ENCODE measurements around the gene LHFPL3. TPM values are rescaled to one million over a fixed set of nuclear protein-coding genes. Genes with fewer than 3 reads are reported as not detected.

Gene LHFPL3
- total and polyA plus RNA-seq, 2 donors (not counting 1 experiment from before 2014, with no cell fraction given): not detected

DNA sequence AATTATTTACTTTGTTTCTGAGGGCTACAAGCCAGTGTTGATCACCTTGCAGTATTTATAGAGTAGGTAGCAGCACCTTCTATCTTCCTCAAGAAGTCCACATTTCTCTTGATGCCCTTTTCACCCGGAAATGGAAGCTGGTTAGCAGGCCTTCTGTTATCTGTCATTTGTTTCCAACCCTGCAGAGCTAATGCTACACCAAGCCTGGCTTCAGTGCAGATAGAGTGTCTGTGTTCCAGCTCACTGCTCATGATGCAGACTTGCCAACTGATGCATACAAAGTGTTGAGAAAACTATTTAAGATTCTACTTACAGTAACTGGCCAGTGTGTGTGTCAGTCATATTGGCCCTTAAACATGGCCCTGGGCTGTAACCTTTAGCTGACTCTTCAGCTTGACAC is 301.0 kb downstream of the LHFPL3 start:
- no peaks in the 10 kb centered on the region for H3K4me1 Mint-ChIP-seq
- DNase-seq (no peak), ATAC-seq (ENCODE audit: low read depth) (no peak)
- Histone ChIP-seq H3K27ac (ENCODE audit: low read length in 2 of 2) (no peak overlapping the region), H3K9ac (ENCODE audit: low read length) (no peak overlapping the region), H3K79me2 (ENCODE audit: control insufficient read depth, insufficient read depth, low read length) (no peaks in the 10 kb centered on the region), H3K9me3 (ENCODE audit: control extremely low read depth in 1 of 3, control insufficient read depth in 2 of 3, insufficient read depth in 1 of 3, low read length in 2 of 3) (no peaks in the 10 kb centered on the region), H3K4me1 (ENCODE audit: control insufficient read depth in 2 of 2, insufficient read depth in 2 of 2, low read length in 2 of 2) (no peaks in the 10 kb centered on the region), H3K36me3 (replicated peaks in 1 of 2; ENCODE audit: control extremely low read depth in 1 of 2, control insufficient read depth in 1 of 2, extremely low read depth in 1 of 2, insufficient read depth in 2 of 2, low read length in 1 of 2) (no peaks in the 10 kb centered on the region), H4K20me1 (ENCODE audit: control insufficient read depth, insufficient read depth, low read length, poor library complexity, severe bottlenecking) (no peaks in the 10 kb centered on the region), H3K27me3 (replicated peaks in 1 of 4; ENCODE audit: control extremely low read depth in 1 of 4, control insufficient read depth in 3 of 4, insufficient read depth in 4 of 4, low read length in 3 of 4) (peaks cover 0 to 3% (median 0%) of the 10 kb centered on the region in 4 experiments), H3K4me2 (replicated peaks; ENCODE audit: low read depth, low read length, poor library complexity, severe bottlenecking) (no peak overlapping the region), H3K4me3 (ENCODE audit: control extremely low read depth in 1 of 5, extremely low read depth in 1 of 5, insufficient read depth in 1 of 5, low read depth in 2 of 5, low read length in 4 of 5) (no peak overlapping the region), H2AFZ (ENCODE audit: insufficient read depth, low read depth, low read length, poor library complexity, severe bottlenecking) (no peak overlapping the region)
- intact Hi-C loops (cut with micrococcal nuclease): no loop called here
- no peaks in the 10 kb centered on the region for H3K27me3 Mint-ChIP-seq
- no peak overlapping the region for H3K27ac Mint-ChIP-seq
- H3K9me3 Mint-ChIP-seq (ENCODE audit: insufficient read depth): no peaks in the 10 kb centered on the region
- TF ChIP-seq, protein P1, sequence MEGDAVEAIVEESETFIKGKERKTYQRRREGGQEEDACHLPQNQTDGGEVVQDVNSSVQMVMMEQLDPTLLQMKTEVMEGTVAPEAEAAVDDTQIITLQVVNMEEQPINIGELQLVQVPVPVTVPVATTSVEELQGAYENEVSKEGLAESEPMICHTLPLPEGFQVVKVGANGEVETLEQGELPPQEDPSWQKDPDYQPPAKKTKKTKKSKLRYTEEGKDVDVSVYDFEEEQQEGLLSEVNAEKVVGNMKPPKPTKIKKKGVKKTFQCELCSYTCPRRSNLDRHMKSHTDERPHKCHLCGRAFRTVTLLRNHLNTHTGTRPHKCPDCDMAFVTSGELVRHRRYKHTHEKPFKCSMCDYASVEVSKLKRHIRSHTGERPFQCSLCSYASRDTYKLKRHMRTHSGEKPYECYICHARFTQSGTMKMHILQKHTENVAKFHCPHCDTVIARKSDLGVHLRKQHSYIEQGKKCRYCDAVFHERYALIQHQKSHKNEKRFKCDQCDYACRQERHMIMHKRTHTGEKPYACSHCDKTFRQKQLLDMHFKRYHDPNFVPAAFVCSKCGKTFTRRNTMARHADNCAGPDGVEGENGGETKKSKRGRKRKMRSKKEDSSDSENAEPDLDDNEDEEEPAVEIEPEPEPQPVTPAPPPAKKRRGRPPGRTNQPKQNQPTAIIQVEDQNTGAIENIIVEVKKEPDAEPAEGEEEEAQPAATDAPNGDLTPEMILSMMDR (IDR thresholded peaks at IDR 0.05): no peak
- no peak for TF ChIP-seq EZH2 (IDR thresholded peaks at IDR 0.05; ENCODE audit: borderline replicate concordance, insufficient read depth, low read depth, low read length, poor library complexity, severe bottlenecking)
- CTCF ChIA-PET: no interaction called here
- H3K4me3 Mint-ChIP-seq: no peak overlapping the region
- POLR2A ChIA-PET: no interaction called here
- WGBS (ENCODE audit: insufficient coverage): no CpG with 5 or more reads among the region's 1 CpG

- no peak overlapping the region for H3K27ac ChIP-seq (ENCODE audit: low read length in 2 of 2)
- WGBS (ENCODE audit: insufficient coverage): no CpG with 5 or more reads among the region's 4 CpGs
- no peaks in the 10 kb centered on the region for H3K79me2 ChIP-seq (ENCODE audit: control insufficient read depth, insufficient read depth, low read length)
- H3K27me3 ChIP-seq (replicated peaks in 1 of 4; ENCODE audit: control extremely low read depth in 1 of 4, control insufficient read depth in 3 of 4, insufficient read depth in 4 of 4, low read length in 3 of 4): no peaks in the 10 kb centered on the region
- Mint-ChIP-seq H3K27me3 (peaks cover 30% of the 10 kb centered on the region), H3K4me1 (no peaks in the 10 kb centered on the region), H3K4me3 (no peak overlapping the region), H3K9me3 (ENCODE audit: insufficient read depth) (peaks cover 2% of the 10 kb centered on the region), H3K27ac (no peak overlapping the region)
- no peak for DNase-seq
- H3K4me1 ChIP-seq (ENCODE audit: control insufficient read depth in 2 of 2, insufficient read depth in 2 of 2, low read length in 2 of 2): no peaks in the 10 kb centered on the region
- TF ChIP-seq, protein P1 (IDR thresholded peaks at IDR 0.05): no peak
- TF ChIP-seq EZH2 (IDR thresholded peaks at IDR 0.05; ENCODE audit: borderline replicate concordance, insufficient read depth, low read depth, low read length, poor library complexity, severe bottlenecking): no peak
- H2AFZ ChIP-seq (ENCODE audit: insufficient read depth, low read depth, low read length, poor library complexity, severe bottlenecking): no peak overlapping the region
- ChIA-PET POLR2A (no interaction called here), CTCF (no interaction called here)
- intact Hi-C loops (cut with micrococcal nuclease): loop anchor here (5.0 kb wide), 1 partner anchor 277 kb away; no protein-coding TSS in a partner anchor
- H3K4me3 ChIP-seq (ENCODE audit: control extremely low read depth in 1 of 5, extremely low read depth in 1 of 5, insufficient read depth in 1 of 5, low read depth in 2 of 5, low read length in 4 of 5): no peak overlapping the region
- H3K4me2 ChIP-seq (replicated peaks; ENCODE audit: low read depth, low read length, poor library complexity, severe bottlenecking): no peak overlapping the region
- H3K9me3 ChIP-seq (ENCODE audit: control extremely low read depth in 1 of 3, control insufficient read depth in 2 of 3, insufficient read depth in 1 of 3, low read length in 2 of 3): no peaks in the 10 kb centered on the region
- no peaks in the 10 kb centered on the region for H3K36me3 ChIP-seq (replicated peaks in 1 of 2; ENCODE audit: control extremely low read depth in 1 of 2, control insufficient read depth in 1 of 2, extremely low read depth in 1 of 2, insufficient read depth in 2 of 2, low read length in 1 of 2)
- H4K20me1 ChIP-seq (ENCODE audit: control insufficient read depth, insufficient read depth, low read length, poor library complexity, severe bottlenecking): no peaks in the 10 kb centered on the region
- no peak overlapping the region for H3K9ac ChIP-seq (ENCODE audit: low read length)
- no peak for ATAC-seq (ENCODE audit: low read depth)
Measured at GRCh38 chr7:104640506-104640905, 312.1 kb downstream of the LHFPL3 start.

Data from B cell (primary cell).